Measurements from ENCODE around the gene PTPDC1. TPM values are rescaled to one million over a fixed set of nuclear protein-coding genes. Genes with fewer than 3 reads are reported as not detected.

The PTPDC1 gene
- polyA plus RNA-seq, 3 donors, result 0.32 to 1.5 (median 0.95) TPM

DNA sequence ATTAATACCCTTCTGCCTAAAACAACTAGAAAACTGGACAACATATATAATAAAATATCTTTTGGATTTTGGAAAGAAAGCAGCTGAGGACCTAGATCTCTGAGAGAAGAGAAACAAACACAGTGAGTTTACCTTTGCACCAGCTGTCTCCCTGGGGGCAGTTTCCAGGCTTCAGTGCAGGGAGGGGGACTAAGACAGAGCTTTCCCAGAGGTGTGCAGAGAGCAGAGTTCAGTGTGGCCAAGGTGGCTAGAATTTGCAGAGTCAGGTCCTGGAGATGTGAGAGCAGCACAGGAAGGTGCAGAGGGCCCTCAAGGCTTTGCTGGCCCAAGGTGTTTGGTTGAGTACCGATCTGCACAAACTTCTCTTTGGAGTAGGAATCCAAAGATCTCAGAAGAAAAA lies 26.3 kb upstream of the PTPDC1 start:
- WGBS (ENCODE audit: insufficient coverage), result 100% methylated on average over 1 of the region's 1 CpG
- no peaks in the 10 kb centered on the region for H3K36me3 ChIP-seq (replicated peaks in 1 of 2; ENCODE audit: control insufficient read depth in 1 of 2, insufficient read depth in 2 of 2, low read length in 2 of 2)

DNA sequence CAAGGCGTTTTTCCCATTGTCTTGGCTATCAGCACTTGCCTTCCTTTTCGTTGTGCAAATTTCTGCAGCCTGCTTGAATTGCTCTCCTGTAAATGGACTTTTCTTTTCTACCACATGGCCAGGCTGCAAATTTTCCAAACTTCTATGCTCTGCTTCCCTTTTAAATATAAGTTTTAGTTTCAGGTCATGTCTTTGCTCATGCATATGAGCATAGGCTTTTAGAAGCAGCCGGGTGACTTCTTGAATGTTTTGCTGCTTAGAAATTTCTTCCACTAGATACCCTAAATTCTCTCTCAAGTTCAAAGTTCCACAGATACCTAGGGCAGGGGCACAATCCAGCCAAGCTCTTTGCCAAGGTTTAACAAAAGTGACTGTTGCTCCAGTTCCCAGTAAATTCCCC lies 22.4 kb upstream of the PTPDC1 start:
- Mint-ChIP-seq H3K27me3 (ENCODE audit: low read depth in 3 of 3) (no peaks in the 10 kb centered on the region), H3K4me3 (no peak overlapping the region), H3K9me3 (peaks cover 15 to 23% (median 18%) of the 10 kb centered on the region in 7 donors), H3K4me1 (peaks cover 4% of the 10 kb centered on the region), H3K27ac (no peak overlapping the region), H3K36me3 (peaks cover 0 to 10% of the 10 kb centered on the region in 2 donors)
- Histone ChIP-seq H3K4me2 (replicated peaks; ENCODE audit: extremely low read depth, low read length, poor library complexity, severe bottlenecking) (no peak overlapping the region), H3K9ac (ENCODE audit: insufficient read depth, low read length, poor library complexity, severe bottlenecking) (no peak overlapping the region), H3K27me3 (ENCODE audit: control insufficient read depth in 2 of 2, insufficient read depth in 2 of 2, low read length in 2 of 2) (no peaks in the 10 kb centered on the region), H3K9me3 (replicated peaks in 1 of 2; ENCODE audit: control insufficient read depth in 1 of 2, insufficient read depth in 1 of 2, low read length in 2 of 2) (peaks cover 17% of the 10 kb centered on the region in 2 donors), H3K79me2 (ENCODE audit: insufficient read depth, low read length) (no peaks in the 10 kb centered on the region), H3K27ac (ENCODE audit: low read depth in 1 of 2, low read length in 2 of 2) (no peak overlapping the region), H3K36me3 (replicated peaks in 1 of 2; ENCODE audit: control insufficient read depth in 1 of 2, insufficient read depth in 2 of 2, low read length in 2 of 2) (no peaks in the 10 kb centered on the region), H3K4me3 (replicated peaks in 1 of 3; ENCODE audit: low read depth in 2 of 3, low read length in 3 of 3) (no peak overlapping the region), H3K4me1 (ENCODE audit: control insufficient read depth in 1 of 2, insufficient read depth in 2 of 2, low read length in 2 of 2) (no peaks in the 10 kb centered on the region), H2AFZ (ENCODE audit: insufficient read depth, low read depth, low read length, poor library complexity, severe bottlenecking) (no peak overlapping the region), H4K20me1 (ENCODE audit: insufficient read depth, low read length) (no peaks in the 10 kb centered on the region)
- no peak for DNase-seq
- intact Hi-C loops (cut with micrococcal nuclease), result no loop called here
- WGBS (ENCODE audit: insufficient coverage), result 86% methylated on average over 1 of the region's 3 CpGs
- TF ChIP-seq, protein P1, sequence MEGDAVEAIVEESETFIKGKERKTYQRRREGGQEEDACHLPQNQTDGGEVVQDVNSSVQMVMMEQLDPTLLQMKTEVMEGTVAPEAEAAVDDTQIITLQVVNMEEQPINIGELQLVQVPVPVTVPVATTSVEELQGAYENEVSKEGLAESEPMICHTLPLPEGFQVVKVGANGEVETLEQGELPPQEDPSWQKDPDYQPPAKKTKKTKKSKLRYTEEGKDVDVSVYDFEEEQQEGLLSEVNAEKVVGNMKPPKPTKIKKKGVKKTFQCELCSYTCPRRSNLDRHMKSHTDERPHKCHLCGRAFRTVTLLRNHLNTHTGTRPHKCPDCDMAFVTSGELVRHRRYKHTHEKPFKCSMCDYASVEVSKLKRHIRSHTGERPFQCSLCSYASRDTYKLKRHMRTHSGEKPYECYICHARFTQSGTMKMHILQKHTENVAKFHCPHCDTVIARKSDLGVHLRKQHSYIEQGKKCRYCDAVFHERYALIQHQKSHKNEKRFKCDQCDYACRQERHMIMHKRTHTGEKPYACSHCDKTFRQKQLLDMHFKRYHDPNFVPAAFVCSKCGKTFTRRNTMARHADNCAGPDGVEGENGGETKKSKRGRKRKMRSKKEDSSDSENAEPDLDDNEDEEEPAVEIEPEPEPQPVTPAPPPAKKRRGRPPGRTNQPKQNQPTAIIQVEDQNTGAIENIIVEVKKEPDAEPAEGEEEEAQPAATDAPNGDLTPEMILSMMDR (IDR thresholded peaks at IDR 0.05), result no peak

More for the DNA sequence above, 26.3 kb upstream of the PTPDC1 start:
- Histone ChIP-seq H2AFZ (ENCODE audit: insufficient read depth, low read depth, low read length, poor library complexity, severe bottlenecking) (no peak overlapping the region), H3K79me2 (ENCODE audit: insufficient read depth, low read length) (no peaks in the 10 kb centered on the region), H3K27me3 (ENCODE audit: control insufficient read depth in 2 of 2, insufficient read depth in 2 of 2, low read length in 2 of 2) (no peaks in the 10 kb centered on the region), H3K4me2 (replicated peaks; ENCODE audit: extremely low read depth, low read length, poor library complexity, severe bottlenecking) (no peak overlapping the region), H3K4me3 (replicated peaks in 1 of 3; ENCODE audit: low read depth in 2 of 3, low read length in 3 of 3) (no peak overlapping the region), H3K9me3 (replicated peaks in 1 of 2; ENCODE audit: control insufficient read depth in 1 of 2, insufficient read depth in 1 of 2, low read length in 2 of 2) (peaks cover 17% of the 10 kb centered on the region in 2 donors), H3K4me1 (ENCODE audit: control insufficient read depth in 1 of 2, insufficient read depth in 2 of 2, low read length in 2 of 2) (no peaks in the 10 kb centered on the region), H3K27ac (ENCODE audit: low read depth in 1 of 2, low read length in 2 of 2) (no peak overlapping the region), H3K9ac (ENCODE audit: insufficient read depth, low read length, poor library complexity, severe bottlenecking) (no peak overlapping the region), H4K20me1 (ENCODE audit: insufficient read depth, low read length) (no peaks in the 10 kb centered on the region)
- Mint-ChIP-seq H3K4me3 (no peak overlapping the region), H3K27me3 (ENCODE audit: low read depth in 3 of 3) (no peaks in the 10 kb centered on the region), H3K27ac (peak overlapping the region in 1 of 7 donors; percentile 20), H3K4me1 (no peaks in the 10 kb centered on the region), H3K36me3 (peaks cover 0 to 6% of the 10 kb centered on the region in 2 donors), H3K9me3 (peaks cover 15 to 23% (median 18%) of the 10 kb centered on the region in 7 donors)
- intact Hi-C loops (cut with micrococcal nuclease), result no loop called here
- no peak for DNase-seq
- TF ChIP-seq, protein P1 (IDR thresholded peaks at IDR 0.05), result no peak
